Thymus (tissue), 11 donors: ENCODE data around the gene SPACA7. TPM values are rescaled to one million over a fixed set of nuclear protein-coding genes. Genes with fewer than 3 reads are reported as not detected.

Experiments used
- DNase-seq, 9 donors: peaks; one replicate each; pipeline ENCODE4 v3.0.0-alpha.2; 2013; ENCODE audit warnings: low spot score in 9 of 9, low read depth in 6 of 9, missing footprints in 1 of 9
- H3K27ac ChIP-seq, 2 donors: one replicate each; pipeline ENCODE4 v1.5.1; 2013; ENCODE audit warnings: control low read depth in 1 of 2, low read depth in 1 of 2, low read length in 1 of 2, mild to moderate bottlenecking in 1 of 2, moderate library complexity in 1 of 2
- H3K27me3 ChIP-seq, 2 donors: one replicate each; pipeline ENCODE4 v1.5.1; 2013; ENCODE audit warnings: low read length in 1 of 2; ENCODE audit not compliant: control insufficient read depth in 2 of 2, insufficient read depth in 1 of 2
- H3K36me3 ChIP-seq, 2 donors: one replicate each; pipeline ENCODE4 v1.5.1; 2013; ENCODE audit warnings: low read length in 1 of 2, mild to moderate bottlenecking in 1 of 2, moderate library complexity in 1 of 2; ENCODE audit not compliant: control insufficient read depth in 2 of 2, insufficient read depth in 2 of 2
- H3K4me1 ChIP-seq, 2 donors: one replicate each; pipeline ENCODE4 v1.5.1; 2013; ENCODE audit warnings: low read length in 2 of 2; ENCODE audit not compliant: control insufficient read depth in 2 of 2, insufficient read depth in 2 of 2
- H3K4me3 ChIP-seq, 2 donors: one replicate each; pipeline ENCODE4 v1.5.1; 2013; ENCODE audit warnings: low read length in 2 of 2, control low read depth in 1 of 2, mild to moderate bottlenecking in 1 of 2
- H3K9me3 ChIP-seq, 2 donors: one replicate each; pipeline ENCODE4 v1.5.1; 2013; ENCODE audit warnings: low read length in 1 of 2, mild to moderate bottlenecking in 1 of 2; ENCODE audit not compliant: control insufficient read depth in 2 of 2, insufficient read depth in 1 of 2
- WGBS: extraction: QIAGEN DNeasy Blood & Tissue Kit; methylation state at CpG from one replicate; pipeline ENCODE4 v1.1.7; 2013; 5-methylcytosine and 5-hydroxymethylcytosine counted together
- polyA plus RNA-seq: library from polyadenylated mRNA; stranded (reverse); fragments of 200-250 nt; gene quantifications from one replicate; pipeline ENCODE4 v1.2.3, GENCODE V29; 2013
- total RNA-seq: library from RNA; stranded (reverse); fragments of 120-200 nt; gene quantifications from one replicate; pipeline ENCODE4 v1.2.4, GENCODE V29; 2013
- donor health status: healthy.

SPACA7 gene
- total and polyA plus RNA-seq, 2 donors: not detected

DNA sequence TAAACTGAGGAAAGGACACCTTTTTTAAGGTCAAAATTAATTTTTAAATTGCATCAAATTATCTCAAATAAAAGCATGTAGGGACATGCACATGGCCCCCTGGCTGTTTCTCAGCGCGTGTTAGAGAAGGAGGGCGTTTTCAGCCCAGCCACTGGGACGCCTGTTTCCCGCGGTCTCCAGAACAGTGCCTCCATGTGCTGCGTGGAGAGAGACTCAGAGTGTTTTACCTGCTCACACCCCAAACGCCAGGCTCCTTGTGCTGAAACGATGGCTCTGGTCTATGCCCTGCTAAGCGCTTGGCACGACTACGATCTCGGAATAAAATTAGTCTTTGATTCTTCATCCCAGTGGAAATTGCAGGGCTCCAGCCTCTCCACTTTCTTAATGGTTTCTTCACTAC lies 20.0 kb upstream of the SPACA7 start:
- H3K4me1 ChIP-seq: no peaks in the 10 kb centered on the region
- DNase-seq: no peak
- H3K27me3 ChIP-seq: no peaks in the 10 kb centered on the region
- no peak overlapping the region for H3K4me3 ChIP-seq
- 90% methylated on average over 13 of the region's 13 CpGs for WGBS
- no peaks in the 10 kb centered on the region for H3K36me3 ChIP-seq
- H3K27ac ChIP-seq: no peak overlapping the region
- H3K9me3 ChIP-seq: no peaks in the 10 kb centered on the region

DNA sequence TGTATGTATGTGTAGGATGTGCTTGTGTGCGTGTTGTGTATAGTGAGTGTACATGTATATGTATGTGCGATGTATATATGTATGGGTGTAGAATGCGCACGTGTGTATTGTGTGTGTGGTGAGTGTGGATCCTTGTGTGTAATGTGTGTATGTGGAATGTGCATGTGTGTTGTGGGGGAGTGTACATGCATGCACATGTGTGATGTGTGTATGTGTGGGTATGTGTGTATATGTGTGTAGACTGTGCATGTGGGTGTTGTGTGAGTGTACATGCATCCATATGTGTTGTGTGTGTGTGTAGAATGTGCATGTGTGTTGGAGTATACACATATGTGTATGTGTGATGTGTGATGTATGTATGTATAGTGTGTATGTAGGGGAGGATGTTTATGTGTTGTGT lies 18.0 kb upstream of the SPACA7 start:
- no peaks in the 10 kb centered on the region for H3K36me3 ChIP-seq
- H3K4me1 ChIP-seq: no peaks in the 10 kb centered on the region
- no peak overlapping the region for H3K4me3 ChIP-seq
- no peak for DNase-seq
- H3K27me3 ChIP-seq: no peaks in the 10 kb centered on the region
- H3K9me3 ChIP-seq: no peaks in the 10 kb centered on the region
- no peak overlapping the region for H3K27ac ChIP-seq
- WGBS: 97% methylated on average over 4 of the region's 4 CpGs

DNA sequence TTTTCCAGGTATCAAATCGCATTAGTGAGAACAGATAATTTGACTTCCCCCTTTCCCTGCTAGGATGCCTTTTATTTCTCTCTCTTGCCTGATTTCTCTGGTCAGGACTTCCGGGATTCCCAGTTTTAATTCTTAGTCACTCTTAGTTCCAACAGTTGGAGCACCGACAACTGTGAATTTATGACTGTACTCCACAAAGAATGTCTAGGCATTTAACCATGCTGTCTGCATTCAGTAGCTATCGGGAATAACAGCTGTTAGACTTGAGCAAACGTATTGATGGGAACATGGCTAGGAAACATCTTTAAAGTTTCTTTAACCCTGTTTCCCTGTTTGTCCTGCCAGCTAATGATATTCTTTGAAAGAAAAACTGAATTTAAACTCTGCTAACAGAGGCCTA lies 14.1 kb upstream of the SPACA7 start:
- no peak for DNase-seq
- Histone ChIP-seq H3K9me3 (peaks cover 0 to 13% of the 10 kb centered on the region in 2 donors), H3K36me3 (no peaks in the 10 kb centered on the region), H3K4me1 (no peaks in the 10 kb centered on the region), H3K4me3 (no peak overlapping the region), H3K27me3 (no peaks in the 10 kb centered on the region), H3K27ac (no peak overlapping the region)
- WGBS: 94% methylated on average over 5 of the region's 5 CpGs

DNA sequence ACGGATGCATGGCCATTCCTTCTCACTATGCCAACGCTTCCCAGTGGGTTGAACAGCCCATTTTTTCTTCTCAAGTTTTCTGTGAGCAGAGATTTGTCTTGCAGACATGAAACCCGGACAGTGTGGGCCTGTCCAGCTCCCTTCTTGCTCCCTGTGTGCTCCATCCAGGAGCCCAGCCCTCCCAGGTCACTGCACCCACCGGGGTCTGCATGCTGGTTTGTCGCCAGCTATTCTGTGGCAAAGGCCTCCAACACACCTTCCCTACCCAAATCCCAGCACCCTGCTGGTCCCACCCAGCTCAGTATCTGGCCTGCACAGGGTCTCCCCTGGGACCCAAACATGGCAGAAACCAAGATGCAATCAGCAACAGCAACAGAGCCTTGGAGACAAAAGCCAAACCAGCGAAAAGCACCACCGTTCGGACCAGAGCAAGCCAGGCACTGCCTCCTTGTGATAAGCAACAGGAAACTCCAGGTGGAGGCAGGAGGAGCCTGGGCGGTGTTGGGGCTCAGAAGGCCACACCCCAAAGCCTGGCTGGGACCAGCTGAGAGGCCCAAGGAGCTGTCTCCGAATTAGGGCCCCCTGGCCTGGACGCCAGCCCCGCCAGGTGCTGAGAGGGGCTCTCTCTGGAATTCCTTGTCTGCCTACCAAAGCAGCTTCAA lies 12.2 kb upstream of the SPACA7 start:
- no peak for DNase-seq
- no peak overlapping the region for H3K4me3 ChIP-seq
- H3K27me3 ChIP-seq: no peaks in the 10 kb centered on the region
- H3K27ac ChIP-seq: no peak overlapping the region
- 63% methylated on average over 12 of the region's 12 CpGs for WGBS
- H3K36me3 ChIP-seq: no peaks in the 10 kb centered on the region
- peaks cover 0 to 14% of the 10 kb centered on the region in 2 donors for H3K9me3 ChIP-seq
- H3K4me1 ChIP-seq: no peaks in the 10 kb centered on the region

DNA sequence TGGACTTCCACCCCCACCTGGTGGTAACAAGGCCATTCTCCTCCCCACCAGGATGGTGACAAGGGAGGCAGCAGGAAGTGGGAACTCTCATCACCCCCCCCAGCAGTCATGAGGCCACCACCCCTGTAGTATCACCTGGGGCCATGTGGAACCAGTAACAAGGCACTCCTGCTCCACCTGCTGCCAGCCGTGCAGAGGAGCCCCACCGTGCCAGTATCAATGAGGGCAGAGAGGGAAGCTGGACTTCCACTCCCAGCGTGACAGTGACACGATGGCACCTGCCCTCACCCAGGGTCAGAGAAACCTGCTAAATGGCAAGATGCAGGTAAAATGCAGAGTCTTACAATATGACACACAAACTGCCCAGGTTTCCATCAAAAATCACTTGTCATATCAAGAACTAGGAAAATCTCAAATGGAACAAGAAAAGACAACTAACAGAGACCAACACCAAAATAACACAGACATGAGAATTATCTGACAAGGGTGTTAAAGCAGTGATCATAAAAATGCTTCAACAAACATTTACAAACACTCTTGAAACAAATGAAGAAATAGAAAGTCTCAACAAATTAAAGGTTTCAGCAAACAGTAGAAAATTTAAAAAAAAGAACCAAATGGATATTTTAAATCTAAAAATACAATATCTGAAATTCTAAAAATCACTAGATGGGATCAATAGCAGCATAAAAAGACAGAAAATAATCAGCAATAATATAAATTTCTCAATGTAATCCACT lies 9.1 kb upstream of the SPACA7 start:
- no peak for DNase-seq
- Histone ChIP-seq H3K9me3 (peaks cover 0 to 14% of the 10 kb centered on the region in 2 donors), H3K36me3 (no peaks in the 10 kb centered on the region), H3K27me3 (no peaks in the 10 kb centered on the region), H3K27ac (no peak overlapping the region), H3K4me3 (no peak overlapping the region), H3K4me1 (no peaks in the 10 kb centered on the region)
- 82% methylated on average over 4 of the region's 4 CpGs for WGBS

DNA sequence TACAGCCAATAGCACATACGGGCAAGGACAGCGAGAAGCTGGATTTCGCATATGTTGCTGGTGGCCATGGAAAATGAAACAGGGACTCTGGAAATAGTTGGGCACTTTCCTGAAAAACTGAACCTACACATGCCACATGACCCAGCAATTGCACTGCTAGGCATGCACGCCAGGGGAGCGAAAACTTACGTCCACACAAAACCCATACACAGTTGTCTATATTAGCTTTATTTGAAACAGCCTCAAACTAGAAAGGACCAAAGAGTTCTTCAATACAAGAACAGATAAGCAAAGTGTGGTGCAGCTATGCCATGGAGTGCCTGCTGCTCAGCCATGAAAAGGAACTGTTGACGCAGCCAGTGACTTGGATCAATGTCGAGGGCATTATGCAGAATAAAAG lies 7.3 kb upstream of the SPACA7 start:
- Histone ChIP-seq H3K27me3 (no peaks in the 10 kb centered on the region), H3K9me3 (peaks cover 0 to 14% of the 10 kb centered on the region in 2 donors), H3K4me1 (no peaks in the 10 kb centered on the region), H3K36me3 (no peaks in the 10 kb centered on the region), H3K27ac (no peak overlapping the region), H3K4me3 (no peak overlapping the region)
- DNase-seq: no peak
- 98% methylated on average over 8 of the region's 8 CpGs for WGBS

DNA sequence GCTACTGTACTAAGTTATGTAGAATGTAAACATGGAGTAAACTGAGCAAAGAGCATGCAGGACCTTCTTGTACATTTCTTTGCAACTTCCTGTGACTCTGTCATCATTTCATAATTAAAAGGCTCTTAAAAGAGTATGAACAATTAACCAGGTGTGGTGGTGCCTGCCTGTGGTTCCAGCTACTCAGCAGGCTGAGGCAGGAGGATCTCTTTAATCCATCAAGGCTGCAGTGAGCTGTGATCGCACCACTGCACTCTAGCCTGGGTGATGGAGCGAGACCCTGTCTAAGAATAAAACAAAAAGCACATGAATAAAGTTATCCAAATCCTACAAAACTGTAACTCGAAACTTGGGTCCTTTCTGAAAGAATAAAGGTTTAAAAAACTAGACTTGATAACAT lies 5.8 kb upstream of the SPACA7 start:
- Histone ChIP-seq H3K27ac (no peak overlapping the region), H3K27me3 (no peaks in the 10 kb centered on the region), H3K9me3 (peaks cover 0 to 11% of the 10 kb centered on the region in 2 donors), H3K4me1 (no peaks in the 10 kb centered on the region), H3K36me3 (no peaks in the 10 kb centered on the region), H3K4me3 (no peak overlapping the region)
- no peak for DNase-seq
- WGBS: 86% methylated on average over 3 of the region's 3 CpGs

DNA sequence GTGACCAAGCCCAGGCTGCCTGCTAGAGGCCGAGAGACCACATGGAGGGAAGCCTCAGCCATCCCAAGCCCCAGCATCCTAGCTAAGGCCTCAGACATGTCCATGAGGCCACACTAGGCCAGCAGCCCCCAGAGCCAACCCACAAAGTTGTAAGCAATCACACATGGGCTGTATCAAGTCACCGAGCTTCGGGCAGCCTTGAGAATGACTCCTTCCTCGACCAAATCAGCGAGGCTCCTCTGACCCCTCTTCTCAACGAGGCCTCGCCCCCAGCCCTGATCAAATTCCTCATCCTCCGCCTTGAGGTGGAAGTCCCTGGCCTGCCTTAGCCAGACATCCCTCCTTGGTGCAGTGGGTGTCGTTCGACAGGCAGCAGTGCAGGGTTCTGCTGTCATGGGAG lies 1.9 kb upstream of the SPACA7 start:
- H3K9me3 ChIP-seq: no peaks in the 10 kb centered on the region
- 87% methylated on average over 10 of the region's 10 CpGs for WGBS
- DNase-seq: no peak

DNA sequence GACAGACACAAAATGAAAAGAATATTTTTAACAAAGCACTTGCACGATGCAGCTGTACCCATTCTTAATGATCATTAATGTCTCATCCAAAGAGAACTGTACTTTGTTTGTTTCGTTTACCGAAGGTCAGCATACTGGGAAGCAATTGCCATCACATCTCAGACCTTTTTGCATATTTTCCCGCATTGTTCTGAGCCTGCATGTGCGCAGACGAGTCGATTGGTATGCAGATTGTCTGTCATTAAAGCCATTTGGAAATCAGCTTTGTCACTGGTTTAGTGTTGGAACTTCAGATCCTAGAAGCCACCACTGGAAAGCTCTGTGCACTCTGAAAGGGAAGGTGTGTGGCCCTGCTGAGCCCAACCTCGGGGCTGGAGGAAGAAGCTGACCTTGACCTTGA lies 15.6 kb downstream of the SPACA7 start:
- no peaks in the 10 kb centered on the region for H3K9me3 ChIP-seq
- DNase-seq: no peak
- H3K4me3 ChIP-seq: no peak overlapping the region
- H3K27me3 ChIP-seq: no peaks in the 10 kb centered on the region
- H3K36me3 ChIP-seq: no peaks in the 10 kb centered on the region
- whole genome bisulfite sequencing: 89% methylated on average over 8 of the region's 8 CpGs
- H3K4me1 ChIP-seq: no peaks in the 10 kb centered on the region
- H3K27ac ChIP-seq: no peak overlapping the region

More for the DNA sequence above, 1.9 kb upstream of the SPACA7 start:
- no peaks in the 10 kb centered on the region for H3K4me1 ChIP-seq
- no peaks in the 10 kb centered on the region for H3K27me3 ChIP-seq
- no peaks in the 10 kb centered on the region for H3K36me3 ChIP-seq
- H3K4me3 ChIP-seq: no peak overlapping the region
- H3K27ac ChIP-seq: no peak overlapping the region
